GM19239 (cell line): ENCODE data around the gene ACSM2A.
"Not testable (repeated sequence)": the region's sequence is repeated elsewhere in the genome, so short reads cannot be mapped to it uniquely, and the experiment has no call there.

Experiments used
- DNase-seq: peaks from one replicate; pipeline ENCODE4 v3.0.0; 2011; ENCODE audit warnings: low spot score; ENCODE audit not compliant: insufficient read length
- FAIRE-seq: peaks from 2 replicates; lab custom pipeline; 2011; peaks lifted over from hg19 to GRCh38; lab: Jason Lieb, UNC

Gene ACSM2A

DNA sequence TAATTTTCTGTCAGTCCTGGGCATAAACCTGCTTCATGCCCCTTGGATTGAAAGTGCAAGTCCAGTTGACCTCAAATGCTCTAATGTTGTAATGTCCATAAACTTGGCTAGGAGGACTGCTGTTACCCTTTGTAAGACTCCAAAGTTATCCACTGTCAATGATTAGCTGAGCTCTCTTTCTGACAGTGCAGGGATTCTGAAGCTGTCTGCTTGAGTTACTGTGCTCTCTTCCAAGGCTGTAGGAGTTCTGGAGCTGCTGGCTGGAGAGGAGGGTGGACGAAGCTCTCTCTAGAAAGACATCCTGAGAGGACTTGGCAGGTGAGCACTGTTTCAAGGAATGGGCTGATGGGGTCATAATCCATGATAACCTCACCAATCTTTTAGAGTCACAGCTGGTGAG, at the start of gene ACSM2A:
Gene ACSM2A, plus strand, starts transcription at position 158 of the 400 bp plus-strand sequence. CDS start 8,594 bp downstream, outside the sequence.
- not testable (repeated sequence) for FAIRE-seq, DNase-seq

DNA sequence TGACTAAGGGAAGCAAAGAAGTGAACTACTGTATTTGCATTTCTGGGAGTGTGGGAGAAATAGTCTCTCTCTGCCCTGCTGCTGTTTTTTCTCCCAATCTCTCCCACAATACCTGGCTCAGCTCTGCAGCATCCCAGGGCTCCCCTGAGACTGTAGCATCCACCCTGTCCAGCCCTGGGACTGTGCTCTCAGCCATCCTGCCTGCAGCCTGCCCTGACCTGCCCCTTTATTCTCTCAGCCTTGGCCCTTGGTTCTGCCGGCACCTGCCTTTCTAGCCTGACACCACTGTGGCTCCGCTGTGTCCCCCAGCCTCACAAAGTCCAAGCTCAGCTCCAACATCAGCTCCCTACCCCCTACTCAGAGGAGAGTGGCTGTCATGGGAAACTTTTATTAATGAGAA, 48.7 kb upstream of the ACSM2A start:
- FAIRE-seq = no peak
- DNase-seq = no peak

DNA sequence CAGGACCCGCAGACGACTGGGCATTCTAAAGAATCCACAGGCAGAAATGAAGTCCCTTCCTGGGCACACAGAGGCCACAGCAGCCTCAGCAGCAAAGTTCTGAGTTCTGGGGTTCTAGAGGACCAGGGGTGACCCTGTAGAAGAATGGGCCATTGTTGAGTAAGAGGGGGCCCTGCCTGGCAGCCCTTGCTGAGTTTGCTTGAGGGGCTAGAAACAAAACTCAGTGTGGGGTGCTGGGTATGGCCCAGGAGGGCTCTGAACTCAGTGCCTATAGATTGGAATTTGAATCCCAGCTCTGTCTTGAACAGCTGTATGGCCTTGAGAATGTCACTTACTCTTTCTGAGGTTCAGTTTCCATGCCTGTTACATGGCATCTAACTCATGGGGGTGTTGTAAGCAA, 46.7 kb upstream of the ACSM2A start, which contains the start of gene PDILT:
Gene PDILT, minus strand, starts transcription at position 101 of the 400 bp plus-strand sequence. CDS start 5,437 bp downstream, outside the sequence.
- FAIRE-seq (no peak), DNase-seq (no peak)

- FAIRE-seq (no peak), DNase-seq (peak; percentile 15)
Observed at GRCh38 chr16:20409398-20410120, 41.8 kb upstream of the ACSM2A start, which contains the start of gene ACSM5. Gene ACSM5 (plus strand): TSS chr16:20409534. CDS start chr16:20411485, 1,951 bp downstream.

GRCh38 chr16:20410121-20410723, 41.1 kb upstream of the ACSM2A start:
- FAIRE-seq (no peak), DNase-seq (peak; percentile 28)

- DNase-seq (no peak), FAIRE-seq (no peak)
Observed at GRCh38 chr16:20411055-20411454, 40.3 kb upstream of the ACSM2A start.

GRCh38 chr16:20415541-20415940, 35.8 kb upstream of the ACSM2A start:
- no peak for DNase-seq
- no peak for FAIRE-seq

- not testable (repeated sequence) for DNase-seq, FAIRE-seq
Observed at GRCh38 chr16:20419093-20419492, 32.2 kb upstream of the ACSM2A start.

DNA sequence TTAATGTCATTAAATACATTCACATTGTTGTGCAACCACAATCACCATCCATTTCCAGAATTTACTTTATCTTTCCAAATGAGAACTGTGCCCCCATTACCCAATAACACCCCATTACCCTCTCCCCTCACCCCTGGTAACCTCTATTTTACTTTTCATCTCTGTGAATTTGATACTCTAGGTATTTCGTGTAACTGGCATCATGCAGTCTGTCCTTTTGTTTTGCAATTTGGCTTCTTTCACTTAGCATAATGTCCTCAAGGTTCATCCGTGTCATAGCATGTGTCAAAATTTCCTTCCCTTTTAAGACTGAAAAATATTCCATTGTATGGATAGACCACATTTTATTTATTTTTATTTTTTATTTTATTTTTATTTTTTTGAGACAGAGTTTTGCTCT, 29.6 kb upstream of the ACSM2A start:
- not testable (repeated sequence) for FAIRE-seq, DNase-seq

GRCh38 chr16:20423772-20424128, 27.6 kb upstream of the ACSM2A start:
- FAIRE-seq = not testable (repeated sequence)

GRCh38 chr16:20424129-20424866, 27.0 kb upstream of the ACSM2A start:
- DNase-seq = no peak
- FAIRE-seq = no peak

More at GRCh38 chr16:20423772-20424128, 27.6 kb upstream of the ACSM2A start:
- DNase-seq = not testable (repeated sequence)

GRCh38 chr16:20427401-20427797, 23.9 kb upstream of the ACSM2A start:
- DNase-seq, FAIRE-seq: not testable (repeated sequence)

GRCh38 chr16:20429499-20429898, 21.8 kb upstream of the ACSM2A start:
- not testable (repeated sequence) for FAIRE-seq, DNase-seq

DNA sequence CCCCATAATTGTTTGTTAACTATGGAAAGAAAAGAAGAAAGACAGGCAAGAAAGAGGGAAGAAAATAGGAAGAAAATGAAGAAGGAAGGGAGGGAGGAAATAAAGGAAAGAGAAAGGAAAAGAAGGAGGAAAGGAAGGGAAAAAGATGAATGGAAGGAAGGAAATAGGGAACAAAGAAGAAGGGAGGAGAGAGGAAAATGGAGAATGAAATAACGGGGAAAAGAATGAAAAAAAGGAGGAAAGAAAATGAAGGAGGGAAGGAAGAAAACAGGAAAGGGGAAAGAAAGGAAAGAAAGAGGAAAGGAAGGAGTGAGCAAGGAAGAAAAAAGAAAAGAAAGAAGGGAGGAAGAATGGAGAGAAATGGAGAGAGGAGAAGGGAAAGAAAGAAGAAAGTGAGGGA, 20.8 kb upstream of the ACSM2A start:
- not testable (repeated sequence) for DNase-seq, FAIRE-seq

DNA sequence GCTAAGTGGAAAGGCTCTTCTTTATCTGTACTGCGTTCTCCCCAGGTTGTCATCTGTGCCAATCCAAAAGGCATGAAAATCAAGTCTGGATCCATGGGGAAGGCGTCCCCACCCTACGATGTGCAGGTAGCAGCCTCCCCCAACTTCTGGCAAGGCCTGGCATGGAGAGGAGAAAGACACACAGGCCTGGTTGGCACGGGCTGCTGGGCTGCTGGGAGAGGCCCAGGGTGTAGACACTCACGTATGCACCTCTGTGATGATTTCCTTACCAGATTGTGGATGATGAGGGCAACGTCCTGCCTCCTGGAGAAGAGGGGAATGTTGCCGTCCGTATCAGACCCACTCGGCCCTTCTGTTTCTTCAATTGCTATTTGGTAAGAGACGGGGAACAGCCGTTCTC, 20.4 kb upstream of the ACSM2A start:
- FAIRE-seq = no peak
- DNase-seq = no peak

DNA sequence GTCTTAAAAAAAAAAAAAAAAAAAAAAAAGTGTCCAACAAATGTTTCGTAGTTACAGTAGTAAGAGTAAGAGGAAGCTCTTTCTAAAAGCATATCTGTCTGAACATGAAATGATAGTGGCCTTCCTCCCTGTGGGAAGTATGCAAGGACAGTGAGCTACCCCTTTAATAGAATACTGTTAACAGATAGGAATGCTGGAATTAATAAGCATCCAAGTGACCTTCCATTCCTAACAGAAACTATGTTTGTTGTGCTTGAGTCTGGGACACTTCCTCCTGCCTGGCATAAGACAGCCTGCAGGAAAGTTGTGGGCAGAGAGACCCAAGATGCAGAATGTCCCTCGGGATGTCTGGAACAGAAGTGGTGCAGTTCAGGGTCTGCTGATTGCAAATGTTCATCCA, 12.4 kb upstream of the ACSM2A start:
- not testable (repeated sequence) for DNase-seq, FAIRE-seq

DNA sequence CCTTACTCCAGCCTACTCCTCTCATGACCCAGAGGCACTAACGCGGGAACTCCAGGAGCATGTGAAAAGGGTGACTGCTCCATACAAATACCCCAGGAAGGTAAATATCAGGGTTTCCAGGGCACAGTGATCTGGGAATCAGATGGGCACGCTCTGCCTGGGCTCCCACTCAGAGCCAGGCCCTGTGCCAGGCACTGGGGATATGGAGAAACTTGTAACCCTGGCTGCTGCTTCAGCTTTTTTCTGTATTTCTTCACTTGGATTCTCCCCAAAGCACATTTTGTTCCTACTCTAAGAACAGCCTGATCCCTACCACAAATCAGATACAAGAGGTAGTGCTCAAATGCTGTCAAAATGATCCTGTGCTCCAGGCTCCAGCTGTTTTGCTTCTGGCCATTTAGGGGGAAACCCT, 11.5 kb upstream of the ACSM2A start:
- not testable (repeated sequence) for DNase-seq, FAIRE-seq

GRCh38 chr16:20440731-20441130, 10.6 kb upstream of the ACSM2A start:
- FAIRE-seq, DNase-seq: not testable (repeated sequence)

DNA sequence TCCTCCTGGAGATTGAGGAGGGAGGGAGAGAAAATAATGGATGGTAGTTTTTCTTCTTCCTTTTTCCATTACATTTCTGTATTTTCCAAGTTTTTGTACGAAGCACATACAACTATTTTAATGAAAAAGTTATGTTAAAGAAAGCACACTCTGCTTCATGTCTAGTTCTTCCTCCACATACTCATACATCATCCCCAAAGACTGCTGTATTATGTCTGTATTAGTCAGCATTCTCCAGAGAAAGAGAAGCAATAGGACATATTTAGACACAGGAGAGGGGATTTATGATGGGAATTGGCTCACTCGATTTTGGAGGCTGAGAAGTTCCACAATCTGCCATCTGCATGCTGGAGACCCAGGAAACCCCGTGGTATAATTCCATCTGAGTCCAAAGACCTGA, 10.1 kb upstream of the ACSM2A start:
- no peak for DNase-seq
- FAIRE-seq = no peak

- not testable (repeated sequence) for DNase-seq, FAIRE-seq
Observed at GRCh38 chr16:20441859-20442258, 9.5 kb upstream of the ACSM2A start.
